Measurements from ENCODE around the gene MAP7D3. TPM values are rescaled to one million over a fixed set of nuclear protein-coding genes. Genes with fewer than 3 reads are reported as not detected.
A peak's percentile ranks its signal among the peaks of the same experiment; 100 is the strongest.

Gene MAP7D3
- total and polyA plus RNA-seq, 9 of the 15 experiments (the other 6 are each of a cell fraction or from before 2014, with no cell fraction given) = 9.4 to 27.7 (median 14.0) TPM

- no peak for TF ChIP-seq PBX2 (CRISPR knock-in tag; IDR thresholded peaks at IDR 0.05; ENCODE audit: low read depth)
- 0 out of 2 replicates have a peak, but pooled peaks have one; percentile 17 for TF ChIP-seq PBX2 (tag; conservative IDR thresholded peaks at IDR 0.05; ENCODE audit: low read depth)
- no peak for TF ChIP-seq GATAD2B (IDR thresholded peaks at IDR 0.05; ENCODE audit: borderline replicate concordance)
- TF ChIP-seq EWSR1 (IDR thresholded peaks at IDR 0.05; ENCODE audit: borderline replicate concordance, low read depth, partially characterized antibody) = no peak
- TF ChIP-seq ZSCAN29 (IDR thresholded peaks at IDR 0.05) = no peak
- no peak for TF ChIP-seq CHD2 (IDR thresholded peaks at IDR 0.05; ENCODE audit: low read depth, low read length)
- no peak for TF ChIP-seq NFXL1 (CRISPR knock-in tag; IDR thresholded peaks at IDR 0.05)
- TF ChIP-seq MEIS2 (IDR thresholded peaks at IDR 0.05; ENCODE audit: partially characterized antibody) = peak; percentile 26
- peak; percentile 49 for TF ChIP-seq KDM5B (IDR thresholded peaks at IDR 0.05; ENCODE audit: insufficient replicate concordance, low read depth, low read length)
- no peak for TF ChIP-seq SP1 (CRISPR knock-in tag; IDR thresholded peaks at IDR 0.05)
- TF ChIP-seq ARID4B (CRISPR knock-in tag; IDR thresholded peaks at IDR 0.05) = 0 out of 2 replicates have a peak, but pooled peaks have one; percentile 17
- no peak for TF ChIP-seq KAT2B (IDR thresholded peaks at IDR 0.05; ENCODE audit: low read depth, low read length)
- no peak for TF ChIP-seq TAL1 (IDR thresholded peaks at IDR 0.05)
- TF ChIP-seq ZNF639 (CRISPR knock-in tag; conservative IDR thresholded peaks at IDR 0.05 in 1 of 2, IDR thresholded peaks at IDR 0.05 in 1 of 2) = no peak
- no peak for TF ChIP-seq E2F8 (IDR thresholded peaks at IDR 0.05; ENCODE audit: low read depth, partially characterized antibody)
These were observed at the start of gene MAP7D3 (continued) for GRCh38 chrX:136251041-136251991.
